Measurements from ENCODE around the gene BMP2K.
"Not testable (repeated sequence)": the region's sequence is repeated elsewhere in the genome, so short reads cannot be mapped to it uniquely, and the experiment has no call there.

Gene BMP2K

GRCh38 chr4:78902298-78902697 lies 126.1 kb downstream of the BMP2K start:
- Histone ChIP-seq H3K4me3 (ENCODE audit: low read depth, low read length) (no peak overlapping the region), H3K27me3 (replicated peaks) (no peaks in the 10 kb centered on the region), H3K36me3 (replicated peaks) (no peaks in the 10 kb centered on the region), H3K27ac (no peak overlapping the region)
- DNase-seq, result no peak
- in situ Hi-C loops (cut with HindIII; ENCODE audit: low pct_ligation_motif_present, low sequenced_read_pairs), result no loop called here
- TF ChIP-seq CTCF (IDR thresholded peaks at IDR 0.05; ENCODE audit: low read depth, low read length, missing control alignments), result no peak

GRCh38 chr4:78904143-78904542 lies 128.0 kb downstream of the BMP2K start:
- DNase-seq, result no peak
- in situ Hi-C loops (cut with HindIII; ENCODE audit: low pct_ligation_motif_present, low sequenced_read_pairs), result no loop called here
- TF ChIP-seq CTCF (IDR thresholded peaks at IDR 0.05; ENCODE audit: low read depth, low read length, missing control alignments), result no peak
- Histone ChIP-seq H3K4me3 (ENCODE audit: low read depth, low read length) (no peak overlapping the region), H3K36me3 (replicated peaks) (no peaks in the 10 kb centered on the region), H3K27me3 (replicated peaks) (no peaks in the 10 kb centered on the region), H3K27ac (no peak overlapping the region)

- Histone ChIP-seq H3K27ac (no peak overlapping the region), H3K27me3 (replicated peaks) (no peaks in the 10 kb centered on the region), H3K36me3 (replicated peaks) (peaks cover 7% of the 10 kb centered on the region), H3K4me3 (ENCODE audit: low read depth, low read length) (no peak overlapping the region)
- in situ Hi-C loops (cut with HindIII; ENCODE audit: low pct_ligation_motif_present, low sequenced_read_pairs), result no loop called here
- TF ChIP-seq CTCF (IDR thresholded peaks at IDR 0.05; ENCODE audit: low read depth, low read length, missing control alignments), result no peak
- DNase-seq, result no peak
Observed at GRCh38 chr4:78907638-78908037, 131.5 kb downstream of the BMP2K start.

- H3K27ac ChIP-seq; H3K36me3 ChIP-seq (replicated peaks); H3K27me3 ChIP-seq (replicated peaks); DNase-seq; H3K4me3 ChIP-seq (ENCODE audit: low read depth, low read length); in situ Hi-C loops (cut with HindIII; ENCODE audit: low pct_ligation_motif_present, low sequenced_read_pairs): not testable (repeated sequence)
Observed at GRCh38 chr4:78908974-78909373, 132.8 kb downstream of the BMP2K start.

GRCh38 chr4:78910612-78911011 lies 134.5 kb downstream of the BMP2K start:
- TF ChIP-seq CTCF (IDR thresholded peaks at IDR 0.05; ENCODE audit: low read depth, low read length, missing control alignments), result no peak
- DNase-seq, result no peak
- in situ Hi-C loops (cut with HindIII; ENCODE audit: low pct_ligation_motif_present, low sequenced_read_pairs), result no loop called here
- Histone ChIP-seq H3K27me3 (replicated peaks) (no peaks in the 10 kb centered on the region), H3K36me3 (replicated peaks) (peaks cover 7% of the 10 kb centered on the region), H3K4me3 (ENCODE audit: low read depth, low read length) (no peak overlapping the region), H3K27ac (no peak overlapping the region)

- no peak overlapping the region for H3K27ac ChIP-seq
- H3K36me3 ChIP-seq (replicated peaks), result no peaks in the 10 kb centered on the region
- no peak overlapping the region for H3K4me3 ChIP-seq (ENCODE audit: low read depth, low read length)
- in situ Hi-C loops (cut with HindIII; ENCODE audit: low pct_ligation_motif_present, low sequenced_read_pairs), result no loop called here
- no peaks in the 10 kb centered on the region for H3K27me3 ChIP-seq (replicated peaks)
- no peak for TF ChIP-seq CTCF (IDR thresholded peaks at IDR 0.05; ENCODE audit: low read depth, low read length, missing control alignments)
- DNase-seq, result no peak
Observed at GRCh38 chr4:78922207-78922606, 146.1 kb downstream of the BMP2K start.

Data from brain microvascular endothelial cell (primary cell).